Ishikawa (cell line): ENCODE results near the gene PRPF19.

Experiments
- CEBPB ChIP-seq: IDR thresholded peaks from 2 replicates; pipeline ENCODE4 v1.6.1; 2012
- CREB1 ChIP-seq: IDR thresholded peaks from 2 replicates; pipeline ENCODE4 v1.6.1; 2012; ENCODE audit warnings: low read depth
- EGR1 ChIP-seq: IDR thresholded peaks from 2 replicates; pipeline ENCODE4 v1.6.1; 2012
- EP300 ChIP-seq: IDR thresholded peaks from 2 replicates; pipeline ENCODE4 v1.6.1; 2012; ENCODE audit warnings: borderline replicate concordance
- FOXM1 ChIP-seq: IDR thresholded peaks from 2 replicates; pipeline ENCODE4 v1.6.1; 2012; ENCODE audit warnings: low read depth, borderline replicate concordance
- NFIC ChIP-seq: IDR thresholded peaks from 2 replicates; pipeline ENCODE4 v1.6.1; 2012
- RAD21 ChIP-seq: IDR thresholded peaks from 2 replicates; pipeline ENCODE4 v1.6.1; 2012; ENCODE audit warnings: low read depth
- TAF1 ChIP-seq: IDR thresholded peaks from 2 replicates; pipeline ENCODE4 v1.6.1; 2012; ENCODE audit warnings: low read depth, mild to moderate bottlenecking
- TCF12 ChIP-seq: IDR thresholded peaks from 2 replicates; pipeline ENCODE4 v1.6.1; 2012; ENCODE audit warnings: low read depth
- TEAD4 ChIP-seq: IDR thresholded peaks from 2 replicates; pipeline ENCODE4 v1.6.1; 2012
- YY1 ChIP-seq: IDR thresholded peaks from 2 replicates; pipeline ENCODE4 v1.6.1; 2012; ENCODE audit warnings: low read depth
- ZBTB7A ChIP-seq: IDR thresholded peaks from 2 replicates; pipeline ENCODE4 v1.6.1; 2012; ENCODE audit warnings: low read depth
- TF ChIP-seq, protein P1 (sequence below): IDR thresholded peaks from 2 replicates; pipeline ENCODE4 v1.6.1; 2012; ENCODE audit warnings: low read depth, mild to moderate bottlenecking
- TF ChIP-seq, protein P2 (sequence below): IDR thresholded peaks from 2 replicates; pipeline ENCODE4 v1.6.1; 2012
- TF ChIP-seq, protein P3 (sequence below): IDR thresholded peaks from 2 replicates; pipeline ENCODE4 v1.6.1; 2012

Gene PRPF19

GRCh38 chr11:60934124-60934789, 27.9 kb upstream of the PRPF19 start:
- TF ChIP-seq TAF1 (no peak), TCF12 (no peak), CEBPB (no peak), CREB1 (no peak)

DNA sequence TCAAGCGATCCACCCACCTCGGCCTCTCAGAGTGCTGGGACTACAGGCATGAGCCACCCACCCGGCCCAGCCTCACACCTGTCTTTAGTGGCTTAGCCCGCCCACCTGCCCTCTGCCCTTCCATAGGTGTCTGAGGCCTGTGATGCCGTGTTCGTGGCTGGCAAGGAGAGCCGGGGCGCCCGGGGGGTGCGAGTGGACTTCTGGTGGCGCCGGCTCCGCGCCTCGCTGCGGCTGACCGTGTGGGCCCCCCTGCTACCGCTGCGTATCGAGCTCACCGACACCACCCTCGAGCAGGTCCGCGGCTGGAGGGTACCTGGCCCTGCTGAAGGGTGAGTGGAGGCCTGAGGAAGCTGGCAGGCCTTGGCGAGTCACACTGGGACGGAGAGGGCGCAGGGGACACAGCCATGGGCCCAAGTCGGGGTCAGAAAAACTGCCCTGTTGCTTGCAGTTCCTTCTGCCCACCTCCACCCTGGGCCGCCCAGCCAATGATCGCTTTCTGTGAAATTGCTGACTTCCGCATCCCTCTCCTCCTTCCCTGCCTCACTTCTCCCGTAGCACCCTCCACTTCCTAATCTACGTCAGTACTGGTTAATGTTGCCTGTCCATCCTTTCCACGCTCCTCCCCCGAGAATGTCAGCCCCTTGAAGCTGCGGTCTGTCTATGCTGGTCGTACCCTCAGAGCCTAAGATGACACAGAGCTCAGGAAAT, 27.2 kb upstream of the PRPF19 start:
- TF ChIP-seq, protein P1, sequence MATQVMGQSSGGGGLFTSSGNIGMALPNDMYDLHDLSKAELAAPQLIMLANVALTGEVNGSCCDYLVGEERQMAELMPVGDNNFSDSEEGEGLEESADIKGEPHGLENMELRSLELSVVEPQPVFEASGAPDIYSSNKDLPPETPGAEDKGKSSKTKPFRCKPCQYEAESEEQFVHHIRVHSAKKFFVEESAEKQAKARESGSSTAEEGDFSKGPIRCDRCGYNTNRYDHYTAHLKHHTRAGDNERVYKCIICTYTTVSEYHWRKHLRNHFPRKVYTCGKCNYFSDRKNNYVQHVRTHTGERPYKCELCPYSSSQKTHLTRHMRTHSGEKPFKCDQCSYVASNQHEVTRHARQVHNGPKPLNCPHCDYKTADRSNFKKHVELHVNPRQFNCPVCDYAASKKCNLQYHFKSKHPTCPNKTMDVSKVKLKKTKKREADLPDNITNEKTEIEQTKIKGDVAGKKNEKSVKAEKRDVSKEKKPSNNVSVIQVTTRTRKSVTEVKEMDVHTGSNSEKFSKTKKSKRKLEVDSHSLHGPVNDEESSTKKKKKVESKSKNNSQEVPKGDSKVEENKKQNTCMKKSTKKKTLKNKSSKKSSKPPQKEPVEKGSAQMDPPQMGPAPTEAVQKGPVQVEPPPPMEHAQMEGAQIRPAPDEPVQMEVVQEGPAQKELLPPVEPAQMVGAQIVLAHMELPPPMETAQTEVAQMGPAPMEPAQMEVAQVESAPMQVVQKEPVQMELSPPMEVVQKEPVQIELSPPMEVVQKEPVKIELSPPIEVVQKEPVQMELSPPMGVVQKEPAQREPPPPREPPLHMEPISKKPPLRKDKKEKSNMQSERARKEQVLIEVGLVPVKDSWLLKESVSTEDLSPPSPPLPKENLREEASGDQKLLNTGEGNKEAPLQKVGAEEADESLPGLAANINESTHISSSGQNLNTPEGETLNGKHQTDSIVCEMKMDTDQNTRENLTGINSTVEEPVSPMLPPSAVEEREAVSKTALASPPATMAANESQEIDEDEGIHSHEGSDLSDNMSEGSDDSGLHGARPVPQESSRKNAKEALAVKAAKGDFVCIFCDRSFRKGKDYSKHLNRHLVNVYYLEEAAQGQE, result no peak
- TF ChIP-seq, protein P2, sequence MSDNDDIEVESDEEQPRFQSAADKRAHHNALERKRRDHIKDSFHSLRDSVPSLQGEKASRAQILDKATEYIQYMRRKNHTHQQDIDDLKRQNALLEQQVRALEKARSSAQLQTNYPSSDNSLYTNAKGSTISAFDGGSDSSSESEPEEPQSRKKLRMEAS, result no peak
- TF ChIP-seq EGR1, result no peak
- TF ChIP-seq TEAD4, result no peak
- no peak for TF ChIP-seq CREB1
- TF ChIP-seq ZBTB7A, result no peak
- TF ChIP-seq YY1, result no peak
- TF ChIP-seq FOXM1, result no peak
- no peak for TF ChIP-seq RAD21
- TF ChIP-seq CEBPB, result no peak
- TF ChIP-seq, protein P3, sequence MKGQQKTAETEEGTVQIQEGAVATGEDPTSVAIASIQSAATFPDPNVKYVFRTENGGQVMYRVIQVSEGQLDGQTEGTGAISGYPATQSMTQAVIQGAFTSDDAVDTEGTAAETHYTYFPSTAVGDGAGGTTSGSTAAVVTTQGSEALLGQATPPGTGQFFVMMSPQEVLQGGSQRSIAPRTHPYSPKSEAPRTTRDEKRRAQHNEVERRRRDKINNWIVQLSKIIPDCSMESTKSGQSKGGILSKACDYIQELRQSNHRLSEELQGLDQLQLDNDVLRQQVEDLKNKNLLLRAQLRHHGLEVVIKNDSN, result no peak
- no peak for TF ChIP-seq EP300
- no peak for TF ChIP-seq TAF1
- TF ChIP-seq TCF12, result no peak

GRCh38 chr11:60932605-60933356, 26.4 kb upstream of the PRPF19 start:
- TF ChIP-seq TAF1 (no peak), EP300 (no peak), ZBTB7A (no peak), CEBPB (no peak), NFIC (no peak), YY1 (no peak)

GRCh38 chr11:60931917-60932316, 25.5 kb upstream of the PRPF19 start:
- TF ChIP-seq EP300, result no peak

- TF ChIP-seq ZBTB7A (no peak), TEAD4 (no peak), YY1 (no peak), TAF1 (no peak)
- TF ChIP-seq, protein P1, result no peak
- TF ChIP-seq, protein P2, result no peak
- TF ChIP-seq, protein P3, result no peak
Observed at GRCh38 chr11:60930394-60930793, 24.0 kb upstream of the PRPF19 start.

GRCh38 chr11:60929764-60930163, 23.4 kb upstream of the PRPF19 start:
- TF ChIP-seq TAF1 (no peak), EGR1 (no peak), TCF12 (no peak), TEAD4 (no peak), CEBPB (no peak), NFIC (no peak), ZBTB7A (no peak)
- TF ChIP-seq, protein P1, result no peak
- TF ChIP-seq, protein P3, result no peak
